ENCODE results near the gene CCDC54.
A peak's percentile ranks its signal among the peaks of the same experiment; 100 is the strongest.

Gene CCDC54

GRCh38 chr3:107395066-107395465 lies 17.8 kb downstream of the CCDC54 start:
- DNase-seq: no peak

GRCh38 chr3:107401301-107401700 lies 24.1 kb downstream of the CCDC54 start:
- no peak for DNase-seq

- no peak for DNase-seq
Measured at GRCh38 chr3:107402214-107402613, 25.0 kb downstream of the CCDC54 start.

GRCh38 chr3:107404727-107405469 lies 27.7 kb downstream of the CCDC54 start:
- no peak for DNase-seq

- no peak for DNase-seq
Measured at GRCh38 chr3:107407355-107407754, 30.1 kb downstream of the CCDC54 start.

GRCh38 chr3:107408513-107408912 lies 31.3 kb downstream of the CCDC54 start:
- no peak for DNase-seq

- DNase-seq: no peak
Measured at GRCh38 chr3:107409365-107409764, 32.1 kb downstream of the CCDC54 start.

GRCh38 chr3:107410606-107411005 lies 33.4 kb downstream of the CCDC54 start:
- no peak for DNase-seq

GRCh38 chr3:107411056-107411455 lies 33.8 kb downstream of the CCDC54 start:
- no peak for DNase-seq

GRCh38 chr3:107411779-107412178 lies 34.5 kb downstream of the CCDC54 start:
- DNase-seq: no peak

- no peak for DNase-seq
Measured at GRCh38 chr3:107412376-107412775, 35.1 kb downstream of the CCDC54 start.

- no peak for DNase-seq
Measured at GRCh38 chr3:107413264-107413663, 36.0 kb downstream of the CCDC54 start.

- DNase-seq: no peak
Measured at GRCh38 chr3:107414325-107414964, 37.2 kb downstream of the CCDC54 start.

GRCh38 chr3:107416138-107416537 lies 38.9 kb downstream of the CCDC54 start:
- no peak for DNase-seq

- no peak for DNase-seq
Measured at GRCh38 chr3:107416886-107417285, 39.6 kb downstream of the CCDC54 start.

- DNase-seq: peak; percentile 33
Measured at GRCh38 chr3:107421170-107421792, 44.0 kb downstream of the CCDC54 start.

- no peak for DNase-seq
Measured at GRCh38 chr3:107421881-107422280, 44.6 kb downstream of the CCDC54 start.

- no peak for DNase-seq
Measured at GRCh38 chr3:107425033-107425432, 47.8 kb downstream of the CCDC54 start.

GRCh38 chr3:107426223-107426622 lies 49.0 kb downstream of the CCDC54 start:
- DNase-seq: no peak
